ENCODE results near the gene ZNG1F. TPM values are rescaled to one million over a fixed set of nuclear protein-coding genes. Genes with fewer than 3 reads are reported as not detected.
"Not testable (repeated sequence)": the region's sequence is repeated elsewhere in the genome, so short reads cannot be mapped to it uniquely, and the experiment has no call there.

Gene ZNG1F
- total RNA-seq, 1 donor from 2014 or later, result 18.7 TPM

DNA sequence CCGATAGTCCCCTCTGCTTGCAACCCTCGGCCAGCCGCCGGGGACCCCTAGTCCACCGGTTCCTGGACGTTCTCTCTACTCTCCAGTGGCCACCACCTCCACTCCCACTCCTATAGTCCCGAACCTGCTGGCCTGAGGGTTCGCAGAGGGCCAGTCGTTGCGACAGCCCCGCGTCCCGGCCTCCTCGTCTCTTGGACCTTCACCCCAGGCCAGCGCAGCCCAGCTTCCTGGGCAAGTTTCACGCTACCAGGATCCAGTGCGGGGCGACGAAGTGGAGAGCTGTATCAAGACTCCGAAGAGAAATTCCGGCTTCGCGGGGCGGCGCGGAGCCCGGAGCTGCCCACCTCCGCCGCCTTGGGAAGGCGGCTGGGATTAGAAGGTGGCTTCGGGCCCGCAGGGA, 65.7 kb downstream of the ZNG1F start:
- DNase-seq, result not testable (repeated sequence)

DNA sequence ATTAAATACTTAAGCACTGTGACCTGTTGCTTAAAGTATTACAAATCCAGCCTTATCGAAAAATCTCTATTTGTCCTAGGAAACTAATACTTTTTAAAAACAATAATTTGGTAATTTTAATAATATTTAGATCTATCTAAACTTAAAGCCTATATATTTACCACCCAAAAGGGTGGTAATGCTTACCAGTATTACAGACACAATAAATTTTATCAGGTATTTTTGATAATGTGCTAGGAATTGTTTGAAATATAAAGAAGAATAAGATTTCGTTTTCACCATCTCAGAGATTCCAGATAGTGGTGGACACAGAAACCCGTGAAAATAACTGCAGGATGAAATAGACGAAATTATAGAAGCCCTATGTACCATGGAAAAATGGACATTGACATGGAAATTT, 68.4 kb downstream of the ZNG1F start:
- DNase-seq, result not testable (repeated sequence)

DNA sequence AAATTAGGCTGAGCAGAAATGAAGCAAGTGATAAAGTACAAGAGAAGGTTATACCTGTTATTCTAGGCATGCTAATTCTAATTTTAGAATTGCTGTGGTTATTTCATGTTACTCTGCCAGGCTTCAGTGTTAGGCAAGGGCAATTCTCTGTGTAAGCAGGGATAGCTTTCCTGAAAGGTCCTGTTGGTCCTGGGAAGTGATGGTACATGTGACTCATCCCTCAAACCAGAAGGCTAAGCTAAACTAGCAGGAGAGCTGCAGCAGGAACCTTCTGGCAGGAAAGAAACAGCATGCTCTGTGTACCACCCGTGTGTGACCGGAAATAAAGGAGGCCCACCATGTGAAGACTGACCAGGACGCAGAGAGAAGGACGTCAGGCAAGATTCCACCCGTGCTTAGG, 69.4 kb downstream of the ZNG1F start:
- not testable (repeated sequence) for DNase-seq

DNA sequence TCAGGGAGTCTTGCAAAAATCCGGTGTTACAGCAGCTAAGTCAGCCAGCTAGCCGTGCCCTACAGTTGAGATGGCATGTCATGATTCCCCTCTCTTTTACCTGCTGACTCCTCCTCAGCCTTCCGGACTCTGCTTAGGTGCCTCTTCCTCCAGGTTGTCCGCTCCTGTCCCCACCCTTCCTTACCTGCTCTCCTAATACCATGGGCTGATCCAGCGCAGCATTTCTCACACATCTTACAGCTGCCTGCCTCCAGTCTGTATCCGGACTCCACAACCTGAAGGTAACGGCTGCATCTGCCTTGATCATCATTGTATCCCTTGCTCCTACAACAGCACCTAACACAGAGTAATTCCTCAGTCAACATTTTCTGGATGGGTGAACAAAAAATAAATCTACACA, 69.8 kb downstream of the ZNG1F start:
- not testable (repeated sequence) for DNase-seq

DNA sequence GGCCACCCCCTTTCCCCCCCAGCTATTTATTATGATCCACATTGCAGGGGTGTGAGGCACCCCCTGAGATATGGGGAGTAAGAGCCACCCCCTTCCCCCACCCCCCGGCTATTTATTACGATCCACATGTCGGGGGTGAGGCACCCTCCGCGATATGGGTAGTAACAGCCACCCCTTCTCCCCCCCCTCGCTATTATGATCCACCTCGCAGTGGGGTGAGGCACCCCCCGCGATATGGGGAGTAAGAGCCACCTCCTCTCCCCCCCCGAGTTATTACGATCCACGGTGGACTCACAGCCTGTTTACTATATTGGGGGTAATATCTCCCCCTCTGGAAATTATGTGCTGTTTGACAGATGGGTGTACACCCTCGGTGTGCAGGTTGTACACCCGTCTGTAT, 75.8 kb downstream of the ZNG1F start:
- DNase-seq, result not testable (repeated sequence)

DNA sequence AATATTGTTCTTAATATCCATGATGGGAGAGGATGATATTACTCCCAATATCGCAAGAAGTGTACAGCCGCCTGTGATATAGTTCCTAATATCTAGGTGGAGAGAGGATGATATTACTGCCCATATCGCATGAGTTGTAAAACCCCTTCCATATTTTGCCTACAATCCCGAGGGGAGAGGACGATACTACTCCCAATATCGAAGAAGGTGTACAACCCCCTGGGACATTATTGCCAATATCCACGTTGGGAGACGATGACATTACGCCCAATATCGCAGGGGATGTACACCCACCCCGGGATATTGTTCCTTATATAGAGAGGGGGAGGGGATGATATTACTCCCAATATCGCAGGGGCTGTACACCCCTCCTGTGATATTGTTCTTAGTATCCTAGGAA, 77.7 kb downstream of the ZNG1F start:
- DNase-seq, result not testable (repeated sequence)

DNA sequence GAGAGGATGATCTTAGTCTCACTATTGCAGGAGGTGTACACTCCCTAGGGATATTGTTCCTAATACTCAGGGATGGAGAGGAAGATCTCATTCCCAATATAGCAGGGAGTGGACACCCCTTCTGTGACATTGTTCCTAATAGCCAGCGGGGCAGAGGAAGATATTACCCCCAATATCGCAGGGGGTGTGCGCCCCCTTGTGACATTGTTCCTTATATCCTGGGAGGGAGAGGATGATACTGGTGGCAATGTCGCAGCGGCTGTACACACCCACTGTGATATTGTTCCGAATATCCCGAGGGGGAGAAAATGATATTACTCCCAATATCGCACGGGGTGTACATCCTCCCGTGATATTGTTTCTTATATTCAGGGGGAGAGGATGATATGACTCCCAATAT, 78.2 kb downstream of the ZNG1F start:
- not testable (repeated sequence) for DNase-seq

DNA sequence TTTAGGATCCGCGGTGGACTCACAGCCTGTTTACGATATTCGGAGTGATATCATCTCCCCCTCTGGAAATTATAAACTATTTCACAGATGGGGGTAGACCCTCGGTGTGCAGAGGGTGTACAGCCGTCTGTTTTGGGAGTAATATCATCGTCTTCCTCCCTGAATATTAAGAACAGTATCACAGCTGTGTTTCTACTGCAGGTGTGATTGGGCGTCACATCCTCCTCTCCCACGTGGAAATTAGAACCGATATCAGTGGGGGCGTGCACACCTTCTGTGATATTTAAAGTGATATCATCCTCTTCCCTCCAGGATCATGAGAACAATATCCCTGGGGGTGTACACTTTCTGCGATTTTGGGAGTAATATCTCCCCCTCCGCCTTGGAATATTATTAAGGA, 79.9 kb downstream of the ZNG1F start:
- not testable (repeated sequence) for DNase-seq

DNA sequence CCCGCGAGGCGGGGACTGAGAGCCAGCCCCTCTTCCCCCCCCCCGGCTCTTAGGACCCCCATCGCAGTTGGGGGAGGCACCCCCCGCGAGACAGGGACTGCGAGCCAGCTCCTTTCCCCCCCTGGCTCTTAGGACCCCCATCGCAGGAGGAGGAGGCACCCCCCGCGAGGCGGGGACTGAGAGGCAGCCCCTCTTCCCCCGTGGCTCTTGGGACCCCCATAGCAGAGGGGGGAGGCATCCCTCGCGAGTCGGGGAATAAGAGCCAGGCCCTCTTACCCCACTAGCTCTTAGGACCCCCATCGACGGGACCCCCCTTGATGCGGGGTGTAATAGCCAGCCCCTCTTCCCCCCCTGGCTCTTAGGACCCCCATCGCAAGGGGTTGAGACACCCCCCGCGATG, 80.3 kb downstream of the ZNG1F start:
- not testable (repeated sequence) for DNase-seq

DNA sequence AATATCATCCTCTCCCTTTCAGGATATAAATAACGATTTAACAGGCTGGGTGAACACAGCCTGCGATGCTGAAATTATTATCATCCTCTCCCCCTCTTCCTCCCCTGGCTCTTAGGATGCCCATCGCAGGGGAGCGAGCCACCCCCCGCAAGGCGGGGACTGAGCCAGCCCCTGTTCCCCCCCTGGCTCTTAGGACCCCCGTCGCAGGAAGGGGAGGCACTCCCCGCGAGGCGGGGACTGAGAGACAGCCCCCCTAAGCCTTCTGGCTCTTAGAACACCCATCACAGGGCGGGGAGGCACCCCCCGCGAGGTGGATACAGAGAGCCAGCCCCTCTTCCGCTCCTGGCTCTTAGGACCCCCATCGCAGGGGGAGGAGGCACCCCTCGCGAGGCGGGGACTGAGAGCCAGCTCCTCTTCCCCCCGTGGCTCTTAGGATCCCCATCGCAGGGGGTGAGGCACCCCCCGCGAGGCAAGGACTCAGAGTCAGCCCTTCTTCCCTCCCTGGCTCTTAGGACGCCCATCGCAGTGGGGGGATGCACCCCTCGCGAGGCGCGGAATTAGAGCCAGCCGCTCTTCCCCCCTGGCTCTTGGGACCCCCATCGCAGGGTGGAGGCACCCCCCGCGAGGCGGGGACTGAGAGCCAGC, 82.5 kb downstream of the ZNG1F start:
- not testable (repeated sequence) for DNase-seq

DNA sequence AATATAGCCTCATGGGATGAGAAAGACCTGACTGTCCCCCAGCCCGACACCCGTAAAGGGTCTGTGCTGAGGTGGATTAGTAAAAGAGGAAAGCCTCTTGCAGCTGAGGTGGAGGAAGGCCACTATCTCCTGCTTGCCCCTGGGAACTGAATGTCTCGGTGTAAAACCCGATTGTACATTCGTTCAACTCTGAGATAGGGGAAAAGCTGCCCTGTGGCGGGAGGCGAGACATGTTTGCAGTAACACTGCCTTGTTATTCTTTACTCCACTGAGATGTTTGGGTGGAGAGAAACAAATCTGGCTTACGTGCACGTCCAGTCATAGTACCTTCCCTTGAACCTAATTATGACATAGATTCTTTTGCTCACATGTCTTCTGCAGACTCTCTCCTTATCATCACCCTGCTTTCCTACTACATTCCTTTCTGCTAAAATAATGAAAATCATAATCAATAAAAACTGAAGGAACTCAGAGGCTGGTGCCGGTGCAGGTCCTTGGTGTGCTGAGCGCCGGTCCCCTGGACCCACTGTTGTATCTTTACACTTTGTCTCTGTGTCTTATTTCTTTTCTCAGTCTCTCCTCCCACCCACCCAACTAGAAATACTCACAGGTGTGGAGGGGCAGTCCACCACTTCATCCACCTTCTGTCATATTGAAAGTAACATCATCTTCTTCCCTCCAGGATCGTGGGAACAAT, 83.4 kb downstream of the ZNG1F start:
- DNase-seq, result not testable (repeated sequence)

DNA sequence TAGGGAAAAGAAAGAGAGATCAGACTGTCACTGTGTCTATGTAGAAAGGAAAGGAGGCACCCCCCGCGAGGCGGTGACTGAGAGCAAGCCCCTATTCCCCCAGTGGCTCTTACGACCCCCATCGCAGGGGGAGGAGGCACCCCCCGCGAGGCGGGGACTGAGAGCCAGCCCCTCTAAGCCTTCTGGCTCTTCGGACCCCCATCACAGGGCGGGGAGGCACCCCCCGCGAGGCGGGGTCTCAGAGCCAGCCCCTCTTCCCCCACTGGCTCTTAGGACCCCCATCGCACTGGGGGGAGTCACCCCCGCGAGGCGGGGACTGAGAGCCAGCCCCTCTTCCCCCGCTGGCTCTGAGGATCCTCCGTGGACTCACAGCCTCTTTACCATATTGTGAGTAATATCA, 84.6 kb downstream of the ZNG1F start:
- not testable (repeated sequence) for DNase-seq

DNA sequence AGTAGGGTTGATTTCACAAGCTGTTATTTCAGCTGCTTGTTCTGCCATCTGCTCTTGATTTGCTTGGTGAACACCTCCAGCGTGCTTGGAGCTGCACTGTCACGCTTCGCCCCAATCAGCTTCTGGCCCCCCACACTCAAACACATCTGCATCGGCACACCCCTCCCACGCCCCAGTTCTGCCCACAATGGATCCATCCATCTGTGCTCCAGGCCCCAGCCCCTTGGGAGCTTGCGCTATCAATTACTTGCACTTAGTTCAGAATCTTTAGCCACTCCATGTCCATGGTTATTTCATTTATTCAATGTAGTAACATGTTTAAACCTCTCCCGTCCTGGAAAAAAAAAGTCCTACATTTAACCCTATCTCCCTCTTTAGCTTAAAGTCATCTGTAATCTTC, 88.6 kb downstream of the ZNG1F start:
- not testable (repeated sequence) for DNase-seq

DNA sequence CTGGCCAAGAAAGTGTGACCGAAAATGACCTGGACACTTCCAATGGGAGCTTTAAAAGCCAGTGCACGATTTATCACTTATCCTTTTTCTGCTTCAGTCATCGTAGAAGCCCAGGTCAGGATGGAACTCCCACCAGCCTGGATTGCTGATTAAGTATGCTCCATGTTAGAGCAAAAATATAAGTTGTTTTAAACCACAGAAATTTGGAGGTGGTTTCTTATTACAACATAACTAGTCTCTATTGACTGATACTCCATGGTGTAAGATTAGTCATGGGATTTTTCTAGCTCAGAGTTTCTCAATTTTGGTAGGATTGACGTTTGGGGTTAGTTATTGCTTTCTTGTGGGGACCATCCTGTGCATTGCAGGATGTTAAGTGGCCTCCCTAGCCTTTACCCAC, 90.4 kb downstream of the ZNG1F start:
- DNase-seq, result not testable (repeated sequence)

DNA sequence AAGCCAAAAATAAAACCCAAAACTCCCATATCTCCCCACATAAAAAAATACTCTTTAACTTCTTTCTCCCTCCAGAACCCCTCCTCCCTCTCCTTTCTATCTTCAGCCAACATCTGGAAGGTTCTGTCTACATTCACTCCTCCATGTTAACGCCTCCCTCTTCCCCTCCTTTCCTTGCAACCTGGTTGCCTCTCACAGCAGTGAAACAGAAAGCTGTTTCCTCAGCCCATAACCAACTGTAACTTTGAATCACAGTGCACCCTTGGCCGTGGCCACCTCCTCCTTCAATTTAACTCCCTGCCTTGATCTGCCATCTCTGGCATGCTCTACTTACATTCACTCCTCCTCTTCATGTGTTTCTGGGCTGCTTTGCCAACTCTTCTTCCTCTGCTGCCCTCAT, 94.1 kb downstream of the ZNG1F start:
- DNase-seq, result not testable (repeated sequence)

DNA sequence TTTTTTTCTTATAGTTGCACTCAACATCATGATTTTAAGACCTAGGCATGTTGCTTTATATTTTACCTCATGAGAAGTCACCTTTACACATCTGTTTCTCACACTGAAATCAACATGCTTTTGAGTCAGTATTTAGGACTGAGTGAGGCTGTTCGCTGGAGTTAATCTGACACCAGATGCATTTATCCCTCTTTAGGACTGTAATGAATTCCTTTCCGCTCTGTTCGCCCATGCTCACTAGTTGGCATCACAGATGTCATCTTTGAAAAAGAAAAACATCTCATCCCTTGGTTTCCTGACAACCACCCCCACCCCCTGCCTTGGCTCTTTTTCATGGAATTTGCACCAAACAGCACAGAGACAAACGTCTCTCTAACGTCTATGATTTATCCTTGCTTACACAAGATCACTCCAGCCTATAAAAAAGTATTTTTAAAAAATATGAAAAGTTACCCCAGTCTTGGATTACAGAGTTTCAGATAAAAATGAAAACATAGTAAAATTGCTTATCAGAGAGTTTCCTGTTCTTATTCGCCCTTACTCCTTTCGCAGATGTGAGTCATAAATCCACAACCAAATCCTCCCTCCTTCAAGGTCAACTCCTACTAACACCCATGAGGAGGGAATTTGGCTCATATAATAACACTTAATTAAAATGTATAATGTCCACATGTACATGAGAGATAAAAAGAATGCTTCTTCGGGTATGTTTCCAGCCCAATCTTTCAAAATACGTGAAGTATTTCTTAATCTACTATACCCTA, 94.9 kb downstream of the ZNG1F start:
- DNase-seq, result not testable (repeated sequence)

DNA sequence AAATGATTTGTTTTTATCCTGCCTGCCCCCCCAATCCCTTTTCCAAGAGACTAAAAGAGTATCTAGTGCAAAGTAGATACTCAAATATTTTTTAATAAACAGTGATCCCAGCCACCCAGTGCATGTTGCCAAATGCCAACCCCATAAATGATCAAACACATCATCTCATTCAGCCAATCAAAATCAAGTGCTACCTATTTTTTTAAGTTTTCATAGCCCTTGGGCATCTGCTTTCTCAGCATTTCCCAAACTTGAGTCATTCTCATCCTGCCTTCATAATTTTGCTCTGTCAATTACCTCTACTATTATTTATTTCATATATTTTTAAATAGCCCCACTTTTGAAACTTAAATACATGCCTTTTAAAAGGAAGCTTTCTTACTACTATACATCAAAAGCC, 98.2 kb downstream of the ZNG1F start:
- DNase-seq, result not testable (repeated sequence)

DNA sequence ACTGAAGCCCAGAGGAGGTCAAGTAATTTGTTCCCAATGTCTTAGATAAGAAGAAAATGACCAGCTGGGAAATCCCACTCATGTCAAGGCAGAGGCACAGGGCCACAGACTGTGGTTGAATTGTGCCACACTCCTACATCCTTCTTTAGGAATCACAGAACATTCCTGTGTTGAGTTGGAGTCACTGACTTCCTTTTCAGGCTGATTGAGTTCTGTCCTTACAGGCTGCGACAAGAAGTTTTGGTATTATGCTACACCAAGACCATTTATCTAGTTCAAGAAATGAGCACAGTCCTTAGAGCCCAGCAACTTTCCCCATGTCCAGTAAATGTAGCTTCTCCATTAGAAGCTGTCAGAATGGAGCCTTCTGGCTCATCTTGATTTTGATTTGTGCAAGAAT, 98.7 kb downstream of the ZNG1F start:
- DNase-seq, result not testable (repeated sequence)

DNA sequence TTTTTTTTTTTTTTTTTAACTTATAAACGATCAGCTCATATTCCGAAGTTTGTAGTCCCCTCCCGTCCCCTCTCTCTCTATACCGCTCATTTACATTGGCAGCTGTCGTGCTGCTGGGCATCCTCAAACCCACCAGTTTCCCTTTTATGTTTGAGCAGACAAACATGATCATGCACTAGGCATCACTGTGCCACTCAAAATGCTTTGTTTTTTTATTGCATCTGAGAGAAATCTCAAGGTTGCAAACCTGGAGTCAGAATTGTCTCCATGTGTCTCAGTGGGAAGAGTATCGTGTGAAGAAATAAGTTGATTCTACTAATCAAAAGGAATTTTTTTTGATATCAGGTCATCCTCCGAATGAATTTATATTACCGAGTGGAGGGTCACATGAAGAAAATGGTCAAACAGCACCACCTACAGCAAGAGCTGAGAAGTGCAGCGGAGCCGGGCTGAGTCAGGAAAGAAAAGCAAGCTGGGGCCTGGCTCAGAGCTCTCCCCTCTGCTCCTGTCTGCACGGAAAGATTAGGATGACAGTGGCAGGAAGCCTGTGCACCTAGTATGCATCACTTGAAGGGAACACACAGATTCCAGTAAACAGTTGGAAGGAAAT, 100.6 kb downstream of the ZNG1F start:
- DNase-seq, result not testable (repeated sequence)

DNA sequence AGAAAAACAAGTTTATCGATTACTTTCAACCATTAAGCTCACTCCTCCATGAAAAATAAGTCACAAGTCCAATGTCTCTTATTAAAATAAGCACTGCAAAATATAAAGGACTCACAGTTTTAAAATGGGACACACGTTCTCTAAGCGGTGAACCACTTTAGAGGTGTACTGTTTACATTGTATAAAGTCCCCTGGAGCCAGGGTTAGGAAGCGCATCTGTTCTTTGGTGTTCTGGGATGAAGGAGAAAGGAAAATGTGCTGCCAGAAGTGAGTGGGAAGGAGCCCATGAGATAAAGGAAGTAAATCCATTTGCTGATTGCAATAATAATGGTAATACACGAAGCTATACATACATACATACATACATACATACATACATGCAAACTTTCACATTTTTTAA, 101.2 kb downstream of the ZNG1F start:
- DNase-seq, result not testable (repeated sequence)

DNA sequence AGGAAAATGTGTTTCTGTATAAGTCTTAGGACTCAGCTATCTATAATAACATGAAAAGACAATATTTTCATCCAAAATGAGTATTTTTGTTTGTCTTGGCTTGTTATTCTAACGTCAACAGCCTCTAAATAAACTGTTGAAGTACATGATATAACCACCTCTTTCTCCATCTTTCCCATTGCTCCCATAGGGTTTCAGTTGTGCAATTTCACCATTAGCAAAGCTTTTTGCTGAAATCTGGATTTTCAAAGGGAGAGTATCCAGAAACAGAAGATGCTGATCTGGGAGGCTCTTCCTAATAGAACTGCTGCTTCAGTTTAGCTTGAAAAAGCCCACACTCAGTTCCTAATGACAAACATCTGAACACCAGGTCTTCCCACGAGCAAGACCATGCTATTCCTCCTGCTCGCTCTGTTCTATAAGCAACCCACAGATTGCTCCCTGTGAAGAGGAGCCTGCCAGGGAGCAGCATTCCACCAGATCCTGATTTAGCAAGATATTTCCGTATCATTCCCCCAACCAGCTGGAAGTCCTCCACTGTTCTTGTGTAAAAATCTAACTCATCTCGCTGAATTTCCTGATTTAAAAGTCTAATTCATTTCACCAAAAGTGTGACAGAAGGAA, 101.8 kb downstream of the ZNG1F start:
- DNase-seq, result not testable (repeated sequence)

DNA sequence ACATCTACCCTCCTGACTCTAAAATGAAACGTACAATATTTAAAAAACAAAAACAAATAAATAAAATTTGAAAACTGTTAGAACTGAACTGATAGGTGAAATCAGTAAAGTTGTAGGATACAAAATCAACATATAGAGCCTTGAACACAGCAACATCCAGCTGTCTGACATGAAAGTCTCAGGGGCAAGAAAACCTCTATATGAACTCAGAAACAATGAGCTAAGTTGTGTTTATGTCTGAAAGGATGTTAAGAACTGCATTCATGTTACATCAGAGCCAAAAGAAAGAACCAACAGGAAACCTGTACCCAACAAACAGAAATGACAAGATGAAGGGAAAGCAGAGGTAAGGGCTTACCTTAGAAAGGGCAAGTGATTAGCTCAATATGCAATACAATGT, 102.4 kb downstream of the ZNG1F start:
- not testable (repeated sequence) for DNase-seq

All from occipital lobe (tissue), 2 donors.